GM19324 (cell line): ENCODE measurements around the gene SLCO4A1.
A peak's percentile ranks its signal among the peaks of the same experiment; 100 is the strongest.

ENCODE experiments used
- ATAC-seq: cut with Tn5 transposase; IDR thresholded peaks from one replicate; pipeline ENCODE4 v1.9.1; 2021; ENCODE audit warnings: mild to moderate bottlenecking, moderate library complexity; ENCODE audit not compliant: unreplicated experiment, low FRiP score

Gene SLCO4A1

GRCh38 chr20:62635232-62635631 lies 7.1 kb upstream of the SLCO4A1 start:
- ATAC-seq, result no peak

- no peak for ATAC-seq
Measured at GRCh38 chr20:62635852-62636251, 6.5 kb upstream of the SLCO4A1 start.

- ATAC-seq, result no peak
Measured at GRCh38 chr20:62636446-62636845, 5.9 kb upstream of the SLCO4A1 start.

GRCh38 chr20:62637110-62637509 lies 5.2 kb upstream of the SLCO4A1 start:
- no peak for ATAC-seq

GRCh38 chr20:62637521-62638054 lies 4.7 kb upstream of the SLCO4A1 start:
- ATAC-seq, result no peak

GRCh38 chr20:62638055-62638570 lies 4.2 kb upstream of the SLCO4A1 start:
- ATAC-seq, result no peak

GRCh38 chr20:62638679-62639406 lies 3.5 kb upstream of the SLCO4A1 start:
- ATAC-seq, result no peak

GRCh38 chr20:62639765-62640164 lies 2.5 kb upstream of the SLCO4A1 start:
- ATAC-seq, result no peak

GRCh38 chr20:62640870-62641269 lies 1.4 kb upstream of the SLCO4A1 start:
- ATAC-seq, result no peak

- no peak for ATAC-seq
Measured at GRCh38 chr20:62641321-62642050, 817 bp upstream of the SLCO4A1 start.

GRCh38 chr20:62642666-62643520 lies 590 bp downstream of the SLCO4A1 start:
- ATAC-seq, result peak; percentile 24

GRCh38 chr20:62643521-62644043 lies 1.3 kb downstream of the SLCO4A1 start:
- no peak for ATAC-seq

- no peak for ATAC-seq
Measured at GRCh38 chr20:62644044-62644795, 1.9 kb downstream of the SLCO4A1 start.

- ATAC-seq, result no peak
Measured at GRCh38 chr20:62644802-62645496, 2.6 kb downstream of the SLCO4A1 start.

GRCh38 chr20:62645613-62646012 lies 3.3 kb downstream of the SLCO4A1 start:
- ATAC-seq, result no peak

GRCh38 chr20:62646851-62647520 lies 4.7 kb downstream of the SLCO4A1 start:
- ATAC-seq, result no peak

- no peak for ATAC-seq
Measured at GRCh38 chr20:62647521-62648317, 5.4 kb downstream of the SLCO4A1 start.
